Activated T-cell treated with anti-CD3 and anti-CD28 coated beads, Interleukin-2, amount 50 U/mL, for 24 hours (primary cell): ENCODE measurements around the gene RBP4.
"Not testable (repeated sequence)": the region's sequence is repeated elsewhere in the genome, so short reads cannot be mapped to it uniquely, and the experiment has no call there.

Source experiments
- DNase-seq: peaks from one replicate; pipeline ENCODE4 v3.0.0-alpha.2; 2020
- H3K27ac Mint-ChIP-seq: 2 replicates; pipeline ENCODE4 v1.8.0; 2020; ENCODE audit warnings: mild to moderate bottlenecking, mixed read lengths
- H3K27me3 Mint-ChIP-seq: 2 replicates; pipeline ENCODE4 v1.8.0; 2020; ENCODE audit warnings: mixed read lengths
- H3K36me3 Mint-ChIP-seq: 2 replicates; pipeline ENCODE4 v1.8.0; 2020; ENCODE audit warnings: low read depth, mixed read lengths
- H3K4me1 Mint-ChIP-seq: 2 replicates; pipeline ENCODE4 v1.8.0; 2020; ENCODE audit warnings: low read depth, mixed read lengths
- H3K4me3 Mint-ChIP-seq: 2 replicates; pipeline ENCODE4 v1.8.0; 2020; ENCODE audit warnings: mild to moderate bottlenecking, moderate library complexity, mixed read lengths
- H3K9me3 Mint-ChIP-seq: 2 replicates; pipeline ENCODE4 v1.8.0; 2020; ENCODE audit warnings: mixed read lengths

Gene RBP4

DNA sequence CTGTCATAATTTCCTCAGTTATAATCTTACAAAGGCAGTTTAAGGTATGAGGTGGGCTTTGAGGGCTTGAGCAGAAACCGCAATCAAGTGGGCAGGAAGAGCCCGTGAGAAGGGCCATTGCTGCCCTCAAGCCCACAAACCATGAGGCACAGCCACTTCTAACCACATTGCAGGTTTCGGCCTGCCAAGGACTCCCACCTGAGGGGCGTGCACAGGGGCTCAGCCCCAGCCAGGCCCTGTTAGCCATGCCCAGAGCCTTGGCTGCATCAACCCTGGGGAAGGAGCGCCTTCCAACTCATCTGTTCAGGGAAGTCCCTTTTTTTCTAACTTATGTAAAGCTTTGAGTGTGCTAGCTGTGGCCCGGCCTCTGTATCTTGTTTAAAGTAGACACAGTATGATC, 40.5 kb downstream of the RBP4 start:
- Mint-ChIP-seq H3K27ac (no peak overlapping the region), H3K27me3 (peaks cover 35% of the 10 kb centered on the region), H3K4me1 (no peaks in the 10 kb centered on the region), H3K9me3 (no peaks in the 10 kb centered on the region), H3K4me3 (no peak overlapping the region), H3K36me3 (no peaks in the 10 kb centered on the region)
- no peak for DNase-seq

DNA sequence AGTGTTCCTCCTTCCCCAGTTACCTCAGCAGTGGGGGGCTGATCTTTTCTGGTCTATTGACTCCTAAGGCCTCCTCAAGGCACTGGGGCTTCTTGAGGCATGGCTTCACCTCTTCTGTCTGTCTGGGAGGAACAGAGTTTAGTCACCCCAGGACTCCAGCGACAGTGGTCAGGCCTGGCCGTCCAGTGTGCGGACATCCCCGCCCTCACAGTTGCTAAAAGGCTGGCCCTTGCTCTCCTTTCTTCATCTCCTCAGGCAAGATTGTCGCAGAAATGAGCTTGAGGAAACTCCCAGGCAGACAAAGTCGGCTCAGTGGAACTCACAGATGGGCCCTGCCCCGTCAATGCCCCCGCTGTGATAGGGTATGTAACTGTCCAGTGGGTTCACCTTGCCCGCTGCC, 41.5 kb downstream of the RBP4 start:
- Mint-ChIP-seq H3K4me1 (no peaks in the 10 kb centered on the region), H3K27me3 (peaks cover 26% of the 10 kb centered on the region), H3K36me3 (no peaks in the 10 kb centered on the region), H3K9me3 (no peaks in the 10 kb centered on the region), H3K27ac (no peak overlapping the region), H3K4me3 (no peak overlapping the region)
- no peak for DNase-seq

DNA sequence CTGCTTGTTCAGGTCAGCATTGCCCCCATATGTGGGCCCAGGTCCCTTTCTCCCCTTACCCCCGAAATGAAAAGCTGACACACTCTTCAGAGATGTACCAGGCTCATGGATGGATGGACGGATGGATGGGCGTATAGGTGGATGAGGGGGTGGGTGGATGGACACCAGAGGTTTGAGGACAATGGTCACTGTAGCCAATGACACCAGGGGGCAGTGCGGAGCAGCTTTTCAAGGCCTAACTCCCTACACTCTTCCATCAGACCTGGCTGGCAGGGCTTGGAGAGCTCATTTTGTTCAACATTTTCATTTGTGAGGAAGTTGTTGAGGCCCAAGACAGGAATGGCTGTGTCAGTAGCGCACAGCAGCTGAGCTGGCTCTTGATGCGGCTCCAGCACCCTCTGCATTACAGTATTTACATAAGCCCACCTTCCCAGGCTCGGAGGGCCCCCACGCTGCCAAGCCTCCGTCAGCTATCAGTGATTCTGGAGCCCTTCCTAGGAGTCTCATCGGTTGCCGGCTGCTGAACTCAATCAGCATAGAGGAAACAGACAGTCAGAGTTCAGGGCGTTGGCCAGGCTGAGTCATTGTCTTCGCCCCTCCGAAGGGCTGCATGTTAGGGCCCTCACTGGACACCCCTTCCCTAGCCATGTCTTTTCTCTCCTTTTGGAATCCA, 46.1 kb downstream of the RBP4 start:
- peak; percentile 59 for DNase-seq
- no peaks in the 10 kb centered on the region for H3K9me3 Mint-ChIP-seq
- H3K4me1 Mint-ChIP-seq = no peaks in the 10 kb centered on the region
- no peaks in the 10 kb centered on the region for H3K36me3 Mint-ChIP-seq
- peaks cover 10% of the 10 kb centered on the region for H3K27me3 Mint-ChIP-seq
- no peak overlapping the region for H3K27ac Mint-ChIP-seq
- H3K4me3 Mint-ChIP-seq = no peak overlapping the region

DNA sequence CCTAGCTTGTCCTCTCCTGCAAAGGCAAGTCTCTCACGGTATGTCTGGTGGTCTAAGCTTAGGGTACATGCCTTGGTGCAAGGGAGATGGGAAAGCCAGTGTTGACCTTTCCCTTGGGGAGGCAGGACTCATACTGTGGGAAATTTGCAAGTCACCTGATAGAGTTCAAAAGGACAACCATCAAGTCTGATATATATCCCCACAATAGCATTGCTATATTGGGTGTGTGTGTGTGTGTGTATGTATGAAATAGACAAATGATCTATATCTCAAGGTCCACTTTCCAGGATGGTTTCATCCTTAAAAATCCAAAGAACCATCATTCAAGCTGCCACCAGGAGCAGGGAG, 46.7 kb downstream of the RBP4 start:
- no peak overlapping the region for H3K4me3 Mint-ChIP-seq

DNA sequence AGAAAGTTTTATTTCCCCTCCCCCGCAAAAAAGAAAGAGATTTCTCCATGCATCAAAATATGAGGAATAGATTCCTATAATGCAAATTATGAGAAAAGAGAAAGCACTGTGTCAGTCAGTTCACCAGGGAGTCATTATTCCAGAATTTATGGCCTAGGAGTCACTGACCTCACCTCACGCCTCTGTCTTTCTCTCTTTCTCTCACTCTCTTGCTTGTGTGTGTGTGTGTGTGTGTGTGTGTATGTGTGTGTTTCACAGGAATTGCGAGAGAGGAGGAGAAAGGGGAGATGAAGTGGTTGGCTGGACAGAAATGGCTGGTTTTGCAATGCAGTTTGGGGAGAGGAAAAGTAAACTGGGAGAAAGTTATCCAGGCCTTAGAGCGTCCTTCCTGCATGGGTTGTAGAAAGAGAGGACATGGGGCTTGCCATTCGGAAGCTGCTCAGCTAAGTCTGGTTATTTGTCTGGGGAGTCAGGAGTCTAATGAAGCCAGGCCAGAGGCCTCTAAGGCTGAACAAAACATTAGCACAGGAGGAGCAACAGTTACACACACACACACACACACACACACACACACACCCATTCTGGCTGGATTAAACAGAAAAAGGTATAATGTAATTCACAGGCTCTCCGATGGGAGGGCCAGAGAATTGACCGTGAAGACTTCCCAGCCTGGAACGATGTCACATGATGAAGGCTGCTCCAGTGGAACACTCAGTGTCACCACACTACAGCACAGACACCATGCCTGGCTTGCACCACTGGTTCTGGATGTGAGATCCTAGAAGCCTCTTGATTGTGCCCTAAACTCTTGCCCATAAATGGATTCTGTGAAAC, 47.3 kb downstream of the RBP4 start:
- Mint-ChIP-seq H3K9me3 (no peaks in the 10 kb centered on the region), H3K4me1 (no peaks in the 10 kb centered on the region), H3K36me3 (no peaks in the 10 kb centered on the region), H3K27me3 (peaks cover 7% of the 10 kb centered on the region), H3K4me3 (no peak overlapping the region), H3K27ac (no peak overlapping the region)
- DNase-seq = no peak

More for the DNA sequence above, 46.7 kb downstream of the RBP4 start:
- H3K27ac Mint-ChIP-seq = no peak overlapping the region
- H3K27me3 Mint-ChIP-seq = peaks cover 7% of the 10 kb centered on the region
- no peak for DNase-seq
- no peaks in the 10 kb centered on the region for H3K9me3 Mint-ChIP-seq
- no peaks in the 10 kb centered on the region for H3K36me3 Mint-ChIP-seq
- no peaks in the 10 kb centered on the region for H3K4me1 Mint-ChIP-seq

DNA sequence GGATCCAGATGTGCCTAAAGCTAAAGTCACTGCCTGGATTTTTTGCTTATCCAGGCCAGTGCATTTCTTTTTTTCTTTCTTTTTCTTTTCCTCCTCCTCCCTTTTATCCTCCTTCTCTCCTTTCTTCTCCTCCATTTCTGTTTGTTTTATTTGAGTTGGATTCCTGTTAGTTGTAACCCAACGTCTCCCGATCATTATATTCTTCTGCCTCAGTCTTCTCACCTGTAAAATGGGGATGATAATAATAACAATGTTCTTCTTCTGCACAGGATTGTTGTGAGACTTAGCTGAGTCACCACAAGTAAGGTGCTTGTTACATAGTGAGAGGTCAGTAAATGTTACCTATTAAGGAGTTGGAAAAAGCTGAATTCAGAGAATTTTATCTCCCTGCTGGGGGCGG, 48.3 kb downstream of the RBP4 start:
- H3K27ac Mint-ChIP-seq = no peak overlapping the region
- H3K27me3 Mint-ChIP-seq = peaks cover 9% of the 10 kb centered on the region
- no peak overlapping the region for H3K4me3 Mint-ChIP-seq
- H3K4me1 Mint-ChIP-seq = no peaks in the 10 kb centered on the region
- no peaks in the 10 kb centered on the region for H3K36me3 Mint-ChIP-seq
- H3K9me3 Mint-ChIP-seq = no peaks in the 10 kb centered on the region
- DNase-seq = no peak

DNA sequence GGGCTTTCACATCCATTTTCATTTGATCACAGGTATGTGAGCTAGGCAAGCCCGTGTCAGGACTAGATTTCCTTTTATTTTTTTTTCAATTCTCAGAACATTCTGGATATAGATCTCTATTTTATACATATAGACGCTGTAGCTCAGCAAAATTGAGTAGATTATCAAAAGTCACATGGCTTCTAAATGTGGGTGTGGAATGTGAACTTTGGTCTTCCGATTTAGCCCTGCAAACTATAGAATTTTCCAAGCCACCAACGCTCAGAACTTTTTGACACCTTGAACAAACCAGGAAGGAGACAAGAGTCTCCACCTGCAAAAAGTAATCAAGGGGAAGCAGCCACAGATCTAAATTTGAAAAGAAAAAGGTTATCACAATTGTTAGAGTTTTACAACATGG, 50.4 kb downstream of the RBP4 start:
- H3K36me3 Mint-ChIP-seq = no peaks in the 10 kb centered on the region
- H3K27me3 Mint-ChIP-seq = peaks cover 5% of the 10 kb centered on the region
- H3K4me3 Mint-ChIP-seq = no peak overlapping the region
- DNase-seq = no peak
- H3K4me1 Mint-ChIP-seq = no peaks in the 10 kb centered on the region
- H3K27ac Mint-ChIP-seq = no peak overlapping the region
- no peaks in the 10 kb centered on the region for H3K9me3 Mint-ChIP-seq

DNA sequence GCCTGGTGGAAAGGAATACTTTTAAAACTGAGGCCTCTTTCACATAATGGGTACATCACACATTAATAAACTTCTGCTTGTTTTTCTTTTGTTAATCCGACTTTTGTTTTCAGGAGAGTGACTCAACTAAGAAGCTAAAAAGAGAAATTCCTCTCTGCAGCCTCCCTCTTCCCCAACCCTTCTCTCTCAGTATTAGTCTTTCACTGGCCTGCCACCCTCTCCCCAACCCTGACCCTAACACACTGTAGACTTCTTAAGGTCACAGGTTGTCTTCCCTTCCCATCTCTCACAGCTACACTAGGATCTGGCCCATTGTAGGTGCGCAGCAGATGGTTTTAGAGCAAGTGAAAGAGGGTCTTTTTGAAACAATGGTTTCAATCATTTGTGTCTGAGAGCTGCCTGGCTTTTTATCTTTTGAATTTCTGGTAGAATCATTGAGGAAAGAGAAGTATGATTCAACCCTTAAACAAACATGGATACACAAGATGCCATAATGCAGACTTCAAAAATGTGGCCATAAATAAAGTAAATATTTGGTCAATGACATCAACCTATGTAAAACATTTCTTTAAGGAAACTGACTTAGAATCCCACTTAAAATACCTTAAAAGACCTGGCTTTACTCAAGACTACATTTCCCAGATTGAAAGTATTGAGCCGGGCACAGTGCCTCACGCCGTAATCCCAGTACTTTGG, 52.5 kb downstream of the RBP4 start:
- H3K4me1 Mint-ChIP-seq = no peaks in the 10 kb centered on the region
- no peak overlapping the region for H3K4me3 Mint-ChIP-seq
- DNase-seq = no peak
- H3K9me3 Mint-ChIP-seq = no peaks in the 10 kb centered on the region
- H3K27ac Mint-ChIP-seq = no peak overlapping the region
- peaks cover 5% of the 10 kb centered on the region for H3K27me3 Mint-ChIP-seq
- H3K36me3 Mint-ChIP-seq = no peaks in the 10 kb centered on the region

DNA sequence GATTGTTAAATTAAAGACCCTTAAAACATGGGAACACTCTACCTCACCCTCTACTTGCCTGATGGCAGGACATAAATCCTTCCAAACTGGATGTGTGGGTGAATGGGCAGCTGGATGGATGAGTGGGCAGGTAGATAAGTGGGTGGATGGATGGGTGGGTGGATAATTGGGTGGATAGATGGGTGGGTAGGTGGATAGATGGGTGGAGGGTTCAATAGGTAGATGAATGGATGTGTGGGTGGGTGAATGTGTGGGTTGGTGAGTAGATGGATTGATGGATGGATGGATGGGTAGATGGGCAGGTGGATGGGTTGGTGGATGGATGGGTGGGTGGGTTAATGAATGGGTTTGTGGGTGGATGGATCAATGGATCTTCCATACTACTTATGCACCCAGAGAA, 53.5 kb downstream of the RBP4 start:
- no peak for DNase-seq
- Mint-ChIP-seq H3K4me1 (no peaks in the 10 kb centered on the region), H3K27me3 (peaks cover 5% of the 10 kb centered on the region), H3K9me3 (no peaks in the 10 kb centered on the region), H3K36me3 (no peaks in the 10 kb centered on the region), H3K4me3 (no peak overlapping the region), H3K27ac (no peak overlapping the region)

DNA sequence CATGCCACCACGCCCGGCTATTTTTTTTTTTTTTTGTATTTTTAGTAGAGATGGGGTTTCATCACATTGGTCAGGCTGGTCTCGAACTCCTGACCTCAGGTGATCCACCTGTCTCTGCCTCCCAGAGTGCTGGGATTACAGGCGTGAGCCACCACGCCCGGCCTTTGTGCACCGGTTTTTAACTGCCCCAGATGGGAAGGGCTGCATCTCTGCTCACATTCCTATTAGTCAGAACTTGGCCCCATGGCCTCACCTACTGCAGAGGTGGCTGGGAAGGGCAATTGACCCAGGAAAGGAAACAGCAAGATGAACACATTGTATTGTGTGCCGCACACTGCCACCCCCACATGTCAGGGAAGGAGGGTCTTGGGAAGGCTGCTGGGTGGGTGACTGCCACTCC, 54.0 kb downstream of the RBP4 start:
- not testable (repeated sequence) for DNase-seq, H3K27me3 Mint-ChIP-seq, H3K9me3 Mint-ChIP-seq, H3K36me3 Mint-ChIP-seq, H3K27ac Mint-ChIP-seq, H3K4me1 Mint-ChIP-seq, H3K4me3 Mint-ChIP-seq

DNA sequence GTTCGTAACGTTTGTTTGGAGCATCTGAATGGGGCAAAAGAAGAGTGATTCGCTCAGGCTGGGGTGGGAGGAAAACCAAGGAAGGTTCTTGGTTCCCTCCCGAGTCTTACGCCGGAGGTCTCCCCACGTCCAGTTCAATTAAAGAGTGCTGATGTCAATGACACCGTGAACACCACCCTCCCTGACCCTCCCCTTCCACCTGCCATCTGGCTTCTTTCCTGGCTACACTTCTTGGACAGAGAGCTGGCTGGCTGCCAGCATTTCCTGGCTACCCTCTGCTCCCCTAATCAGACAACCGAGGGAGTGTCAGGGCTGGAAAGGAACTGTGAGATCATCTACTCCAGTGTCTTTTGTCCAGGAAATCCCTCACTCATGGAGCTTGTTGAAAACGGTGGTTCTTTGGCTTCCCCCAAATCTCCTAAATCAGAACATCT, 58.7 kb downstream of the RBP4 start:
- H3K27ac Mint-ChIP-seq = no peak overlapping the region
- no peak for DNase-seq
- no peaks in the 10 kb centered on the region for H3K36me3 Mint-ChIP-seq
- no peaks in the 10 kb centered on the region for H3K4me1 Mint-ChIP-seq
- H3K4me3 Mint-ChIP-seq = no peak overlapping the region
- peaks cover 13% of the 10 kb centered on the region for H3K27me3 Mint-ChIP-seq
- H3K9me3 Mint-ChIP-seq = no peaks in the 10 kb centered on the region
